CD4-positive, alpha-beta T cell treated with Interferon gamma for 1 hour (primary cell): Measurements from ENCODE around the gene CYP2W1.

ENCODE experiments used
- DNase-seq: peaks from one replicate; pipeline ENCODE4 v3.0.0-alpha.2; 2020

The CYP2W1 gene

GRCh38 chr7:984361-985126, 1.6 kb downstream of the CYP2W1 start:
- no peak for DNase-seq

GRCh38 chr7:985127-985416, 2.1 kb downstream of the CYP2W1 start:
- DNase-seq: no peak

GRCh38 chr7:985915-986741, 3.1 kb downstream of the CYP2W1 start:
- no peak for DNase-seq

GRCh38 chr7:986766-987751, 4.1 kb downstream of the CYP2W1 start:
- no peak for DNase-seq

- no peak for DNase-seq
Measured at GRCh38 chr7:987909-988308, 4.9 kb downstream of the CYP2W1 start.

- no peak for DNase-seq
Measured at GRCh38 chr7:988426-988911, 5.5 kb downstream of the CYP2W1 start.

- DNase-seq: no peak
Measured at GRCh38 chr7:988963-989529, 6.1 kb downstream of the CYP2W1 start.

- DNase-seq: no peak
Measured at GRCh38 chr7:990352-990932, 7.5 kb downstream of the CYP2W1 start.

GRCh38 chr7:990933-991728, 8.2 kb downstream of the CYP2W1 start:
- DNase-seq: no peak

- no peak for DNase-seq
Measured at GRCh38 chr7:991729-992656, 9.0 kb downstream of the CYP2W1 start.

GRCh38 chr7:992709-993607, 10.0 kb downstream of the CYP2W1 start:
- peak; percentile 94 for DNase-seq

GRCh38 chr7:994592-995308, 11.8 kb downstream of the CYP2W1 start:
- DNase-seq: no peak

- no peak for DNase-seq
Measured at GRCh38 chr7:995571-995970, 12.6 kb downstream of the CYP2W1 start.

GRCh38 chr7:996079-996872, 13.3 kb downstream of the CYP2W1 start:
- DNase-seq: no peak

GRCh38 chr7:997404-998395, 14.7 kb downstream of the CYP2W1 start:
- no peak for DNase-seq

GRCh38 chr7:999149-999879, 16.3 kb downstream of the CYP2W1 start:
- DNase-seq: no peak
